ENCODE results near the gene ST8SIA1. TPM values are rescaled to one million over a fixed set of nuclear protein-coding genes. Genes with fewer than 3 reads are reported as not detected.

Gene ST8SIA1
- total RNA-seq, 2 experiments from 2014 or later = not detected

GRCh38 chr12:22268973-22269372 is 65.5 kb downstream of the ST8SIA1 start:
- DNase-seq (ENCODE audit: low spot score) = no peak
- Histone ChIP-seq H3K27ac (ENCODE audit: low read depth, low read length, poor library complexity, severe bottlenecking) (no peak overlapping the region), H3K4me2 (ENCODE audit: low read length) (no peak overlapping the region), H3K79me2 (ENCODE audit: insufficient read depth, low read depth, low read length) (no peaks in the 10 kb centered on the region), H4K20me1 (ENCODE audit: insufficient read depth, low read length) (no peaks in the 10 kb centered on the region), H3K9me2 (ENCODE audit: insufficient read depth, low read length) (no peaks in the 10 kb centered on the region), H3K4me1 (ENCODE audit: insufficient read depth, low read length, poor library complexity, severe bottlenecking) (no peaks in the 10 kb centered on the region), H3K36me3 (ENCODE audit: insufficient read depth, low read length) (no peaks in the 10 kb centered on the region), H3K9me3 (ENCODE audit: low read length) (no peaks in the 10 kb centered on the region), H3K4me3 (ENCODE audit: low read depth, low read length, poor library complexity, severe bottlenecking) (no peak overlapping the region), H2AFZ (ENCODE audit: low read length) (no peak overlapping the region)
- CTCF ChIA-PET (ENCODE audit: unreplicated experiment) = no interaction called here
- intact Hi-C loops (cut with micrococcal nuclease; ENCODE audit: unreplicated experiment) = no loop called here
- BruUV-seq (replicated peaks) = no TSS peak
- POLR2A ChIA-PET = interaction anchor here (0.8 kb wide), 1 partner anchor 29 kb away, joined by 3 read pairs; no protein-coding TSS in a partner anchor
- TF ChIP-seq EZH2phosphoT487 (IDR thresholded peaks at IDR 0.05; ENCODE audit: borderline replicate concordance, low read depth, low read length) (no peak), CTCF (conservative IDR thresholded peaks at IDR 0.05; ENCODE audit: low read length) (no peak)

- CTCF ChIA-PET (ENCODE audit: unreplicated experiment) = no interaction called here
Observed at GRCh38 chr12:22268406-22268805, 66.1 kb downstream of the ST8SIA1 start.

More at GRCh38 chr12:22268406-22268805, 66.1 kb downstream of the ST8SIA1 start:
- Histone ChIP-seq H3K79me2 (ENCODE audit: insufficient read depth, low read depth, low read length) (no peaks in the 10 kb centered on the region), H3K27ac (ENCODE audit: low read depth, low read length, poor library complexity, severe bottlenecking) (no peak overlapping the region), H3K4me1 (ENCODE audit: insufficient read depth, low read length, poor library complexity, severe bottlenecking) (no peaks in the 10 kb centered on the region), H3K4me2 (ENCODE audit: low read length) (no peak overlapping the region), H3K36me3 (ENCODE audit: insufficient read depth, low read length) (no peaks in the 10 kb centered on the region), H2AFZ (ENCODE audit: low read length) (no peak overlapping the region), H3K9me2 (ENCODE audit: insufficient read depth, low read length) (no peaks in the 10 kb centered on the region), H3K9me3 (ENCODE audit: low read length) (no peaks in the 10 kb centered on the region), H3K4me3 (ENCODE audit: low read depth, low read length, poor library complexity, severe bottlenecking) (no peak overlapping the region), H4K20me1 (ENCODE audit: insufficient read depth, low read length) (no peaks in the 10 kb centered on the region)
- no TSS peak for BruUV-seq (replicated peaks)
- POLR2A ChIA-PET = interaction anchor here (0.8 kb wide), 1 partner anchor 29 kb away, joined by 3 read pairs; no protein-coding TSS in a partner anchor
- no peak for DNase-seq (ENCODE audit: low spot score)
- intact Hi-C loops (cut with micrococcal nuclease; ENCODE audit: unreplicated experiment) = no loop called here
- TF ChIP-seq EZH2phosphoT487 (IDR thresholded peaks at IDR 0.05; ENCODE audit: borderline replicate concordance, low read depth, low read length) (no peak), CTCF (conservative IDR thresholded peaks at IDR 0.05; ENCODE audit: low read length) (no peak)
